GM19463 (cell line): Measurements from ENCODE around the gene APP.

Experiments
- ATAC-seq: cut with Tn5 transposase; IDR thresholded peaks from one replicate; pipeline ENCODE4 v1.9.1; 2021; ENCODE audit warnings: mild to moderate bottlenecking, moderate library complexity; ENCODE audit not compliant: unreplicated experiment

The APP gene

GRCh38 chr21:26170471-26171257, at the start of gene APP:
Gene APP, minus strand, starts transcription at chr21:26170770. Its CDS starts 150 bp downstream, at chr21:26170620.
- peak; percentile 93 for ATAC-seq

GRCh38 chr21:26212220-26212619, 41.6 kb upstream of the APP start:
- no peak for ATAC-seq

GRCh38 chr21:26210614-26211013, 40.0 kb upstream of the APP start:
- ATAC-seq = no peak

- ATAC-seq = no peak
These were observed 36.5 kb upstream of the APP start for GRCh38 chr21:26207021-26207420.

GRCh38 chr21:26199456-26199855, 28.9 kb upstream of the APP start:
- ATAC-seq = no peak

GRCh38 chr21:26195708-26196107, 25.1 kb upstream of the APP start:
- ATAC-seq = no peak

- no peak for ATAC-seq
These were observed 24.3 kb upstream of the APP start for GRCh38 chr21:26194811-26195251.

GRCh38 chr21:26194326-26194725, 23.8 kb upstream of the APP start:
- ATAC-seq = no peak

GRCh38 chr21:26191609-26192008, 21.0 kb upstream of the APP start:
- ATAC-seq = no peak

- no peak for ATAC-seq
These were observed 17.9 kb upstream of the APP start for GRCh38 chr21:26188422-26188821.

GRCh38 chr21:26185446-26185845, 14.9 kb upstream of the APP start:
- no peak for ATAC-seq

GRCh38 chr21:26185021-26185420, 14.5 kb upstream of the APP start:
- no peak for ATAC-seq

GRCh38 chr21:26179501-26179900, 8.9 kb upstream of the APP start:
- ATAC-seq = no peak

GRCh38 chr21:26177746-26178426, 7.3 kb upstream of the APP start:
- no peak for ATAC-seq

GRCh38 chr21:26177187-26177586, 6.6 kb upstream of the APP start:
- ATAC-seq = no peak

- no peak for ATAC-seq
These were observed 909 bp upstream of the APP start for GRCh38 chr21:26171258-26172100.

GRCh38 chr21:26169611-26170470, 729 bp downstream of the APP start:
- ATAC-seq = peak; percentile 16

GRCh38 chr21:26169061-26169610, 1.4 kb downstream of the APP start:
- ATAC-seq = no peak

GRCh38 chr21:26168371-26168770, 2.2 kb downstream of the APP start:
- no peak for ATAC-seq

- ATAC-seq = no peak
These were observed 3.0 kb downstream of the APP start for GRCh38 chr21:26167593-26167992.
